GOT3 (cell line): ENCODE data around the gene SCAPER.
"Not testable (repeated sequence)": the region's sequence is repeated elsewhere in the genome, so short reads cannot be mapped to it uniquely, and the experiment has no call there.

Experiments
- DNase-seq: peaks from one replicate; lab custom pipeline; 2025; ENCODE audit warnings: mixed read lengths; lab: John Stamatoyannopoulos, UW

Gene SCAPER

GRCh38 chr15:76850367-76850766 is 54.8 kb downstream of the SCAPER start:
- not testable (repeated sequence) for DNase-seq

GRCh38 chr15:76846782-76847181 is 58.4 kb downstream of the SCAPER start:
- no peak for DNase-seq

- no peak for DNase-seq
These were observed 61.0 kb downstream of the SCAPER start for GRCh38 chr15:76844096-76844495.

- DNase-seq: no peak
These were observed 61.9 kb downstream of the SCAPER start for GRCh38 chr15:76843269-76843668.

- DNase-seq: no peak
These were observed 64.2 kb downstream of the SCAPER start for GRCh38 chr15:76840830-76841460.

GRCh38 chr15:76839173-76839572 is 66.0 kb downstream of the SCAPER start:
- DNase-seq: no peak

- no peak for DNase-seq
These were observed 67.7 kb downstream of the SCAPER start for GRCh38 chr15:76837474-76837873.

GRCh38 chr15:76829939-76830338 is 75.2 kb downstream of the SCAPER start:
- DNase-seq: no peak

- DNase-seq: no peak
These were observed 81.2 kb downstream of the SCAPER start for GRCh38 chr15:76823890-76824289.

- DNase-seq: no peak
These were observed 81.8 kb downstream of the SCAPER start for GRCh38 chr15:76823303-76823702.

- not testable (repeated sequence) for DNase-seq
These were observed 86.2 kb downstream of the SCAPER start for GRCh38 chr15:76818926-76819325.

GRCh38 chr15:76815421-76815820 is 89.7 kb downstream of the SCAPER start:
- DNase-seq: no peak

- no peak for DNase-seq
These were observed 92.8 kb downstream of the SCAPER start for GRCh38 chr15:76812381-76812780.

GRCh38 chr15:76809412-76810103 is 95.6 kb downstream of the SCAPER start:
- DNase-seq: no peak

- DNase-seq: no peak
These were observed 102.0 kb downstream of the SCAPER start for GRCh38 chr15:76803049-76803571.

- no peak for DNase-seq
These were observed 102.7 kb downstream of the SCAPER start for GRCh38 chr15:76802411-76802810.

- DNase-seq: no peak
These were observed 105.4 kb downstream of the SCAPER start for GRCh38 chr15:76799760-76800159.

GRCh38 chr15:76795217-76795616 is 109.9 kb downstream of the SCAPER start:
- no peak for DNase-seq

GRCh38 chr15:76793162-76793561 is 112.0 kb downstream of the SCAPER start:
- no peak for DNase-seq

GRCh38 chr15:76791511-76791910 is 113.6 kb downstream of the SCAPER start:
- no peak for DNase-seq

- no peak for DNase-seq
These were observed 117.9 kb downstream of the SCAPER start for GRCh38 chr15:76787273-76787672.

GRCh38 chr15:76776969-76777368 is 128.2 kb downstream of the SCAPER start:
- DNase-seq: no peak

GRCh38 chr15:76776480-76776879 is 128.7 kb downstream of the SCAPER start:
- DNase-seq: no peak

- no peak for DNase-seq
These were observed 131.9 kb downstream of the SCAPER start for GRCh38 chr15:76773234-76773633.
